Measurements from ENCODE around the gene MGAT1. TPM values are rescaled to one million over a fixed set of nuclear protein-coding genes. Genes with fewer than 3 reads are reported as not detected.

The MGAT1 gene
- total RNA-seq, 1 experiment from 2014 or later, result 53.0 TPM

GRCh38 chr5:180792965-180793287 is 9.7 kb downstream of the MGAT1 start:
- Histone ChIP-seq H3K9ac (ENCODE audit: low read length) (no peak overlapping the region), H3K4me3 (replicated peaks in 1 of 2; ENCODE audit: low read depth in 1 of 2, low read length in 2 of 2) (no peak overlapping the region), H2AFZ (ENCODE audit: low read depth, low read length, poor library complexity, severe bottlenecking) (no peak overlapping the region), H4K20me1 (ENCODE audit: insufficient read depth) (no peaks in the 10 kb centered on the region), H3K27me3 (ENCODE audit: insufficient read depth, low read length) (no peaks in the 10 kb centered on the region), H3K9me3 (ENCODE audit: control insufficient read depth in 1 of 2, insufficient read depth in 1 of 2, low read depth in 1 of 2, low read length in 2 of 2) (no peaks in the 10 kb centered on the region), H3K79me2 (ENCODE audit: insufficient read depth, low read length) (peaks cover 60% of the 10 kb centered on the region), H3K4me1 (ENCODE audit: control insufficient read depth in 1 of 2, insufficient read depth in 2 of 2, low read length in 2 of 2) (peaks cover 0 to 4% of the 10 kb centered on the region in 2 experiments; a peak in 1 of 4 replicates), H3K36me3 (ENCODE audit: control insufficient read depth in 1 of 2, insufficient read depth in 2 of 2, low read length in 2 of 2) (peaks cover 0 to 17% of the 10 kb centered on the region in 2 experiments; a peak in 2 of 4 replicates), H3K9me2 (ENCODE audit: insufficient read depth) (no peaks in the 10 kb centered on the region), H3K27ac (ENCODE audit: low read depth, low read length) (no peak overlapping the region), H3K4me2 (ENCODE audit: low read length) (no peak overlapping the region)
- DNase-seq (ENCODE audit: low read depth, low spot score) (no peak), ATAC-seq (no peak)
- ChIA-PET POLR2A (no interaction called here), CTCF (no interaction called here), RAD21 (ENCODE audit: low non-redundant PET in 1 of 2, low total read pairs in 2 of 2, uncharacterized antibody in 2 of 2, unreplicated experiment in 2 of 2) (no interaction called here)
- no TSS peak for BruUV-seq (replicated peaks)
- intact Hi-C loops (cut with micrococcal nuclease), result no loop called here
- no peak for TF ChIP-seq YY1 (IDR thresholded peaks at IDR 0.05; ENCODE audit: extremely low read depth, insufficient replicate concordance, low read depth, low read length)
- TF ChIP-seq ATF3 (IDR thresholded peaks at IDR 0.05), result no peak
- no peak for TF ChIP-seq EGR1 (IDR thresholded peaks at IDR 0.05; ENCODE audit: low read depth)
- no peak for TF ChIP-seq CBX3 (IDR thresholded peaks at IDR 0.05; ENCODE audit: low read depth)
- no peak for TF ChIP-seq REST (IDR thresholded peaks at IDR 0.05; ENCODE audit: low read depth)
- no peak for TF ChIP-seq ELF1 (IDR thresholded peaks at IDR 0.05; ENCODE audit: borderline replicate concordance, low read depth)
- no peak for TF ChIP-seq EZH2 (IDR thresholded peaks at IDR 0.05)
- no peak for TF ChIP-seq SRF (IDR thresholded peaks at IDR 0.05; ENCODE audit: low read depth)
- no peak for TF ChIP-seq SP1 (IDR thresholded peaks at IDR 0.05; ENCODE audit: low read depth)
- no peak for TF ChIP-seq ZFX (IDR thresholded peaks at IDR 0.05)
- TF ChIP-seq RAD21 (IDR thresholded peaks at IDR 0.05; ENCODE audit: low read depth), result no peak
- TF ChIP-seq ZBTB33 (IDR thresholded peaks at IDR 0.05; ENCODE audit: extremely low read depth, insufficient replicate concordance, low read length), result no peak
- no peak for TF ChIP-seq ZNF274 (IDR thresholded peaks at IDR 0.05; ENCODE audit: low read depth, low read length)
